Fibroblast of skin of left quadriceps (primary cell): ENCODE measurements around the gene DPH6.
"Not testable (repeated sequence)": the region's sequence is repeated elsewhere in the genome, so short reads cannot be mapped to it uniquely, and the experiment has no call there.

Experiments used
- DNase-seq, 2 experiments: peaks; one replicate each; pipeline ENCODE4 v3.0.0-alpha.2; 2013; ENCODE audit warnings: low read depth in 2 of 2

The DPH6 gene

DNA sequence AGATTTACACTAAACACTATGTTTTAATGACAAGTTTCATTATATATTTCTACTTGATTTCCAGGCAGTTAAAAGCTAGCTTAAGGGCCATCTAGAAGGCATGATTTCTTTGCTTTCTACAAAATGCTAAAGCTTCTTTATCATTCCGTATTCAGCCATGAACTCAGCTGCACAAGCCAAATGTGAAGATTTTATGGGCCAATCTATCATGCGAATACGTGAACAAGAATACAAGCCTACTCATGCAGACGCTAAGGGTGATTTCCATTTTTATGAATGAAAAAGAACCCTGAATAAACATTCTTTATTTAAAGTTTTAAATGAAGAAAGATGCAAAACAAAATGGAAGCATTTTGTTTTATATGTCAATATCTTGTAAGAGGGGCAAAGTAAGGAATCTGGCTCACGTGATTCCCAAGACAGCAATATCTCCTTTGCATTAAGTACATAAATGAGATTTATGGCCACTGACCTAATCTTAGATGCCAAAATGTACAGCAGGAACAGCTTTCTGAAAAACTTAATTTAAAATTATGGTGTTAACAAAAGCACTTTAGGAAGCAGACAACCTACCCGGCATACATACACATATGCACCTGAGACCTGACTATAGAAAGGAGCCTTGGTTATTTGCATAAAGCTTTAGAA is 215.8 kb downstream of the DPH6 start:
- no peak for DNase-seq

DNA sequence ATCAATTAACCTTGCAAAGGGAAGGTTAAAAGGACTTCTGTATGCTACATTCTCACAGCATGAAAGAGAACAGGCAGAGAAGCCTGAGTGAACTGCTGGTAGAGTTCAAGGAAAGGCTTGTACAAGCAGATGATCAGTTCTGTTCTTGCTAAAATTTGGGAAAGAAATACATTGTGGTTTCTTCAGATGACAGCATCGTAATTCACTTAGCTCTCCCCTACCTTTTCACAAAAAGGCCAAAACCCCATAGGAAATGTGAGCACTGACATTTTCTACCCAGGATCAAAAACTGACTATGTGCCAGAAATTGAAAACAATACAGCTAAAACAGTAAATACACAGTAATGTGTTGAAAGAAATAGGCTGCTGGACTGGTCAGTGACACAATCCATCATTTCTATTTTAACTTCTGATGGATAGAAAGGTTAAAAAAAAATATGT is 216.4 kb downstream of the DPH6 start:
- peak; percentile 64 to 66 for DNase-seq

- DNase-seq: not testable (repeated sequence)
These were observed 217.1 kb downstream of the DPH6 start for GRCh38 chr15:35328836-35329235.

DNA sequence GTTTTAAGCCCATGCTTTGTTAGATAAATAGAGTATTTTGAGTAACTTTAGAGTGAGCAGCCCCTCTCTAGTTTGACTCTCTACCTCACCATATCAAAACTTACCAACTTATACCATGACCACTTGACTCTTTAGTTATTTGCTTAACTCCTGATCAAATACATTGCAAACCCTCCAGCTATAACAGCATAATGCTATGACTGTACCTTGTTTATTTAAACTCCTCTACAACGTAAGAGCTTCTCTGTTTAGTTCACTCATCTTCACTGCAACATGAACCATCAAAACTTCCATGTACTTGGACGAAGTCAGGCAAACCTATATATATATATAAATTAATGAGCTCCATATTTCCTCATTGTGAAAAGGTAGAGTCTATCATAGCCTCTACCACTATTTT is 218.2 kb downstream of the DPH6 start:
- no peak for DNase-seq

GRCh38 chr15:35325374-35325941 is 220.5 kb downstream of the DPH6 start:
- DNase-seq: no peak

DNA sequence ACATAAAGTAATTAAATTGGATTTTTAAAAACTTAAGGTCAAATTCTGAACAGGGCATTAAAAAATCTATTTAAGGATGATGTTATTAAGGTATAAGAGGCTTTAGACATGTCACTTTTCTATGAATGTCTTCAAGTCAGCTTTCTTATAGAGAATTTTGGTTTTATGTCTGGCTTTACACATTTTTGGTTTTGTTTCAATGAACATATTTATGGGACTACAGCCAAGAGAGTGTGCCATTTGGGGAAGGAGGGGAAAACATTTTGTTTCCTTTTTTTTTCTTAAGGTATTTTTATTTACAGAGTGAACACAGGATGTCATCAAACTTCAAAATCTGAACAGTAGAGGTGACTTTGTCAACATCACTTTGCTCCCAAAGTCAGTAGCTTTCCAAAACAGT is 222.8 kb downstream of the DPH6 start:
- no peak for DNase-seq

- DNase-seq: no peak
These were observed 224.0 kb downstream of the DPH6 start for GRCh38 chr15:35321926-35322325.

DNA sequence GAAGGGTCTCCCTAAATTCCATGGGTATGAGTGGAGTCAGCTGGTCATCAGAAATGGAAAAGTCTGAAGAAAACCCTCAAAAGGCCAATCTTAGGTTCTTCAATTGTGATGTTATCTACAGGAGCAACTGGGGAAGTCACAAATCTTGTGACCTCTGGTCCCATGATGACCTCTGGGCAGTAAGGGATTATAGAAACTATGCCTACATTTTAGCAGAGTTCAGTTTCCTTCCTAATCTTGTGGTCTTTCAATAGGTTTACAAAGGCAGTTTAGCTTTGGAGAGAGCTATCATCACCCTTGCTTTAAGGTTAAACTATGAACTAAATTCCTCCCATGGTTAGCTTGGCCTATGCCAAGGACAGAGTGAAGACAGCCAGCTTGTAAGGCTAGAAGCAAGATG is 225.1 kb downstream of the DPH6 start:
- no peak for DNase-seq
